Measurements from ENCODE around the gene IPPK.
"Not testable (repeated sequence)": the region's sequence is repeated elsewhere in the genome, so short reads cannot be mapped to it uniquely, and the experiment has no call there.

Gene IPPK

GRCh38 chr9:92637326-92637725 is 32.6 kb downstream of the IPPK start:
- no peak for DNase-seq (ENCODE audit: low read depth)

- no peak for DNase-seq (ENCODE audit: low read depth)
Measured at GRCh38 chr9:92636627-92637026, 33.3 kb downstream of the IPPK start.

GRCh38 chr9:92635760-92636159 is 34.2 kb downstream of the IPPK start:
- no peak for DNase-seq (ENCODE audit: low read depth)

- DNase-seq (ENCODE audit: low read depth), result peak; percentile 24
Measured at GRCh38 chr9:92634712-92635605, 35.0 kb downstream of the IPPK start.

- DNase-seq (ENCODE audit: low read depth), result no peak
Measured at GRCh38 chr9:92633614-92634278, 36.2 kb downstream of the IPPK start.

GRCh38 chr9:92632641-92633040 is 37.3 kb downstream of the IPPK start:
- no peak for DNase-seq (ENCODE audit: low read depth)

- DNase-seq (ENCODE audit: low read depth), result no peak
Measured at GRCh38 chr9:92631452-92632343, 38.2 kb downstream of the IPPK start.

GRCh38 chr9:92627651-92628050 is 42.3 kb downstream of the IPPK start:
- DNase-seq (ENCODE audit: low read depth), result no peak

- DNase-seq (ENCODE audit: low read depth), result no peak
Measured at GRCh38 chr9:92626484-92626883, 43.4 kb downstream of the IPPK start.

- not testable (repeated sequence) for DNase-seq (ENCODE audit: low read depth)
Measured at GRCh38 chr9:92623936-92624335, 46.0 kb downstream of the IPPK start.

GRCh38 chr9:92620845-92621244 is 49.1 kb downstream of the IPPK start:
- no peak for DNase-seq (ENCODE audit: low read depth)

GRCh38 chr9:92619601-92620300 is 50.2 kb downstream of the IPPK start:
- no peak for DNase-seq (ENCODE audit: low read depth)

- no peak for DNase-seq (ENCODE audit: low read depth)
Measured at GRCh38 chr9:92618633-92619225, 51.2 kb downstream of the IPPK start.

GRCh38 chr9:92617951-92618510 is 51.9 kb downstream of the IPPK start:
- no peak for DNase-seq (ENCODE audit: low read depth)

- DNase-seq (ENCODE audit: low read depth), result no peak
Measured at GRCh38 chr9:92617195-92617813, 52.6 kb downstream of the IPPK start.

GRCh38 chr9:92616655-92617111 is 53.2 kb downstream of the IPPK start:
- DNase-seq (ENCODE audit: low read depth), result no peak

GRCh38 chr9:92616199-92616641 is 53.7 kb downstream of the IPPK start:
- DNase-seq (ENCODE audit: low read depth), result no peak

GRCh38 chr9:92615790-92616189 is 54.1 kb downstream of the IPPK start:
- DNase-seq (ENCODE audit: low read depth), result no peak

- DNase-seq (ENCODE audit: low read depth), result no peak
Measured at GRCh38 chr9:92614763-92615461, 55.0 kb downstream of the IPPK start.

GRCh38 chr9:92614123-92614510 is 55.8 kb downstream of the IPPK start:
- DNase-seq (ENCODE audit: low read depth), result no peak

Data from activated T-helper 9 cell treated with anti-CD3 and anti-CD28 coated beads, Interleukin-2, amount 50 U/mL, for 16 hours (primary cell).